ENCODE data around the gene SFXN2. TPM values are rescaled to one million over a fixed set of nuclear protein-coding genes. Genes with fewer than 3 reads are reported as not detected.

The SFXN2 gene
- polyA plus RNA-seq, 1 of the 3 experiments (the other 2 are of a cell fraction): 10.2 TPM

DNA sequence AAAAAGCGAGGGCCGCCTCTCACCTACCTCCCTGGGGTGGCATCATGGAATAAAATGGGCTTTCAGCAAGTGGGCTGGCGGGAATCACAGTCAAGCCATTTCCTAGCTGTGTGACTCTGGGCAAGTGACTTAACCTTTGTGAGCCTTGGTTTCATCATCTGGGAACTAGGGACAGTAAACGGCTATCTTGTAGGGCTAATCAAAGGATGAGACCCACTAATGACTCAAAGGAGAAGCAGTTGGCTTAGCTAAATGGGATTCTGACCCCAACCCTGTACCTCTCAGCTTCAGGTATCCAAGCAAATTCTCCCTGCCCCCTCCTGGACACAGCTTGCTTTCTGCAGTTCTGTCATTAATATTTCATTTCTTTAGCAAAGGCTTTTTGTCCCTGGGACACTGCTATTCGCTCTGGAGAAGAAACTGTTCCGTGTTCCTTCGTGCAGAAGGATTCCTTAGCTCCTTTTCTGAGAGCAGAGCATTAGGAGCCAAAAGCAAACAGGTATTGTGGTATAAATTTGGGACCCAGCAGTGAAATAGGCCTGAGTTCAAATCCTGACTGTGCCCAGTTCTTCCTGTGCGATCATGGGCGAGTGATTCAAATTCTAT, 44.3 kb upstream of the SFXN2 start:
- peaks cover 20 to 47% of the 10 kb centered on the region in 2 experiments; a peak in 3 of 4 replicates for H3K4me1 ChIP-seq (ENCODE audit: control insufficient read depth in 1 of 2, insufficient read depth in 2 of 2, low read depth in 1 of 2, low read length in 1 of 2)
- no peak overlapping the region for H3K9ac ChIP-seq
- H3K27me3 ChIP-seq (ENCODE audit: insufficient read depth): no peaks in the 10 kb centered on the region
- H3K9me2 ChIP-seq: no peaks in the 10 kb centered on the region
- no peaks in the 10 kb centered on the region for H3K9me3 ChIP-seq
- H3K4me2 ChIP-seq: no peak overlapping the region
- no peak for TF ChIP-seq EP300 (IDR thresholded peaks at IDR 0.05; ENCODE audit: borderline replicate concordance in 1 of 2, low read depth in 1 of 2, low read length in 1 of 2)
- no peak for TF ChIP-seq FOSL2 (IDR thresholded peaks at IDR 0.05; ENCODE audit: borderline replicate concordance, low read depth)
- no peak for TF ChIP-seq GABPA (IDR thresholded peaks at IDR 0.05; ENCODE audit: low read depth)
- TF ChIP-seq RAD21 (IDR thresholded peaks at IDR 0.05; ENCODE audit: low read length): no peak
- TF ChIP-seq, protein P1, sequence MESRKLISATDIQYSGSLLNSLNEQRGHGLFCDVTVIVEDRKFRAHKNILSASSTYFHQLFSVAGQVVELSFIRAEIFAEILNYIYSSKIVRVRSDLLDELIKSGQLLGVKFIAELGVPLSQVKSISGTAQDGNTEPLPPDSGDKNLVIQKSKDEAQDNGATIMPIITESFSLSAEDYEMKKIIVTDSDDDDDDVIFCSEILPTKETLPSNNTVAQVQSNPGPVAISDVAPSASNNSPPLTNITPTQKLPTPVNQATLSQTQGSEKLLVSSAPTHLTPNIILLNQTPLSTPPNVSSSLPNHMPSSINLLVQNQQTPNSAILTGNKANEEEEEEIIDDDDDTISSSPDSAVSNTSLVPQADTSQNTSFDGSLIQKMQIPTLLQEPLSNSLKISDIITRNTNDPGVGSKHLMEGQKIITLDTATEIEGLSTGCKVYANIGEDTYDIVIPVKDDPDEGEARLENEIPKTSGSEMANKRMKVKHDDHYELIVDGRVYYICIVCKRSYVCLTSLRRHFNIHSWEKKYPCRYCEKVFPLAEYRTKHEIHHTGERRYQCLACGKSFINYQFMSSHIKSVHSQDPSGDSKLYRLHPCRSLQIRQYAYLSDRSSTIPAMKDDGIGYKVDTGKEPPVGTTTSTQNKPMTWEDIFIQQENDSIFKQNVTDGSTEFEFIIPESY (IDR thresholded peaks at IDR 0.05; ENCODE audit: borderline replicate concordance, low read depth): no peak
- TF ChIP-seq, protein P2, sequence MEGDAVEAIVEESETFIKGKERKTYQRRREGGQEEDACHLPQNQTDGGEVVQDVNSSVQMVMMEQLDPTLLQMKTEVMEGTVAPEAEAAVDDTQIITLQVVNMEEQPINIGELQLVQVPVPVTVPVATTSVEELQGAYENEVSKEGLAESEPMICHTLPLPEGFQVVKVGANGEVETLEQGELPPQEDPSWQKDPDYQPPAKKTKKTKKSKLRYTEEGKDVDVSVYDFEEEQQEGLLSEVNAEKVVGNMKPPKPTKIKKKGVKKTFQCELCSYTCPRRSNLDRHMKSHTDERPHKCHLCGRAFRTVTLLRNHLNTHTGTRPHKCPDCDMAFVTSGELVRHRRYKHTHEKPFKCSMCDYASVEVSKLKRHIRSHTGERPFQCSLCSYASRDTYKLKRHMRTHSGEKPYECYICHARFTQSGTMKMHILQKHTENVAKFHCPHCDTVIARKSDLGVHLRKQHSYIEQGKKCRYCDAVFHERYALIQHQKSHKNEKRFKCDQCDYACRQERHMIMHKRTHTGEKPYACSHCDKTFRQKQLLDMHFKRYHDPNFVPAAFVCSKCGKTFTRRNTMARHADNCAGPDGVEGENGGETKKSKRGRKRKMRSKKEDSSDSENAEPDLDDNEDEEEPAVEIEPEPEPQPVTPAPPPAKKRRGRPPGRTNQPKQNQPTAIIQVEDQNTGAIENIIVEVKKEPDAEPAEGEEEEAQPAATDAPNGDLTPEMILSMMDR (IDR thresholded peaks at IDR 0.05): no peak; the same call in 1 of the 2 replicates
- TF ChIP-seq, protein P3, sequence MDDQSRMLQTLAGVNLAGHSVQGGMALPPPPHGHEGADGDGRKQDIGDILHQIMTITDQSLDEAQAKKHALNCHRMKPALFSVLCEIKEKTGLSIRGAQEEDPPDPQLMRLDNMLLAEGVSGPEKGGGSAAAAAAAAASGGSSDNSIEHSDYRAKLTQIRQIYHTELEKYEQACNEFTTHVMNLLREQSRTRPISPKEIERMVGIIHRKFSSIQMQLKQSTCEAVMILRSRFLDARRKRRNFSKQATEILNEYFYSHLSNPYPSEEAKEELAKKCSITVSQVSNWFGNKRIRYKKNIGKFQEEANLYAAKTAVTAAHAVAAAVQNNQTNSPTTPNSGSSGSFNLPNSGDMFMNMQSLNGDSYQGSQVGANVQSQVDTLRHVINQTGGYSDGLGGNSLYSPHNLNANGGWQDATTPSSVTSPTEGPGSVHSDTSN (IDR thresholded peaks at IDR 0.05): no peak
- no peak for TF ChIP-seq SMC3 (IDR thresholded peaks at IDR 0.05; ENCODE audit: low read depth, low read length)
- TF ChIP-seq YY1 (IDR thresholded peaks at IDR 0.05; ENCODE audit: low read depth): no peak
- TF ChIP-seq, protein P4, sequence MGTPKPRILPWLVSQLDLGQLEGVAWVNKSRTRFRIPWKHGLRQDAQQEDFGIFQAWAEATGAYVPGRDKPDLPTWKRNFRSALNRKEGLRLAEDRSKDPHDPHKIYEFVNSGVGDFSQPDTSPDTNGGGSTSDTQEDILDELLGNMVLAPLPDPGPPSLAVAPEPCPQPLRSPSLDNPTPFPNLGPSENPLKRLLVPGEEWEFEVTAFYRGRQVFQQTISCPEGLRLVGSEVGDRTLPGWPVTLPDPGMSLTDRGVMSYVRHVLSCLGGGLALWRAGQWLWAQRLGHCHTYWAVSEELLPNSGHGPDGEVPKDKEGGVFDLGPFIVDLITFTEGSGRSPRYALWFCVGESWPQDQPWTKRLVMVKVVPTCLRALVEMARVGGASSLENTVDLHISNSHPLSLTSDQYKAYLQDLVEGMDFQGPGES (IDR thresholded peaks at IDR 0.05; ENCODE audit: low read depth, low read length): no peak
- no peak for TF ChIP-seq POLR2AphosphoS5 (IDR thresholded peaks at IDR 0.05; ENCODE audit: low read depth, low read length)
- TF ChIP-seq, protein P5, sequence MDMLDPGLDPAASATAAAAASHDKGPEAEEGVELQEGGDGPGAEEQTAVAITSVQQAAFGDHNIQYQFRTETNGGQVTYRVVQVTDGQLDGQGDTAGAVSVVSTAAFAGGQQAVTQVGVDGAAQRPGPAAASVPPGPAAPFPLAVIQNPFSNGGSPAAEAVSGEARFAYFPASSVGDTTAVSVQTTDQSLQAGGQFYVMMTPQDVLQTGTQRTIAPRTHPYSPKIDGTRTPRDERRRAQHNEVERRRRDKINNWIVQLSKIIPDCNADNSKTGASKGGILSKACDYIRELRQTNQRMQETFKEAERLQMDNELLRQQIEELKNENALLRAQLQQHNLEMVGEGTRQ (IDR thresholded peaks at IDR 0.05; ENCODE audit: borderline replicate concordance, low read depth, low read length): no peak
- TF ChIP-seq MEF2A (IDR thresholded peaks at IDR 0.05; ENCODE audit: borderline replicate concordance, low read depth): no peak
- no peak for TF ChIP-seq ELF1 (IDR thresholded peaks at IDR 0.05)
- no peak for TF ChIP-seq RCOR1 (IDR thresholded peaks at IDR 0.05; ENCODE audit: low read length)
- TF ChIP-seq GATA2 (CRISPR knock-in tag; IDR thresholded peaks at IDR 0.05): no peak
- TF ChIP-seq TEAD4 (IDR thresholded peaks at IDR 0.05; ENCODE audit: borderline replicate concordance, insufficient read depth): no peak
- TF ChIP-seq EZH2phosphoT487 (IDR thresholded peaks at IDR 0.05; ENCODE audit: borderline replicate concordance, low read depth): no peak
- no peak for TF ChIP-seq CHD2 (IDR thresholded peaks at IDR 0.05; ENCODE audit: low read length, partially characterized antibody)
- TF ChIP-seq FOXJ3 (CRISPR knock-in tag; IDR thresholded peaks at IDR 0.05): no peak
- WGBS (ENCODE audit: low lambda C conversion rate): 96% methylated on average over 9 of the region's 9 CpGs
- H4K20me1 ChIP-seq (ENCODE audit: insufficient read depth): no peaks in the 10 kb centered on the region
- peak overlapping the region in 1 of 2 experiments; percentile 77; a peak in 2 of 4 replicates for H3K27ac ChIP-seq (ENCODE audit: low read depth in 2 of 2, low read length in 1 of 2)
- no peak overlapping the region for H3K4me3 ChIP-seq (ENCODE audit: low read depth in 2 of 2, low read length in 1 of 2)
- H3K36me3 ChIP-seq (replicated peaks in 1 of 2; ENCODE audit: control insufficient read depth in 1 of 2, insufficient read depth in 2 of 2, low read length in 1 of 2): no peaks in the 10 kb centered on the region
- no peaks in the 10 kb centered on the region for H3F3A ChIP-seq (replicated peaks; ENCODE audit: insufficient read depth)
- no peak for DNase-seq
- no peaks in the 10 kb centered on the region for H3K79me2 ChIP-seq (ENCODE audit: insufficient read depth)
- no peak overlapping the region for H2AFZ ChIP-seq (ENCODE audit: low read depth)
- POLR2A ChIA-PET: interaction anchor here (1.2 to 3.6 kb wide), 5 partner anchors 9 to 44 kb away, joined by 3 to 25 read pairs (median 5); partner anchors contain the start of genes ARL3 and SFXN2
- CTCF ChIA-PET: interaction anchor here (0.8 to 12.9 kb wide), 21 partner anchors 8 to 231 kb away, joined by 3 to 123 read pairs (median 5); partner anchors contain the start of genes ACTR1A, ARL3, SFXN2 and SUFU
